Activated T-cell treated with anti-CD3 and anti-CD28 coated beads, Interleukin-2, amount 50 U/mL, for 72 hours (primary cell): ENCODE measurements around the gene OTUB2. TPM values are rescaled to one million over a fixed set of nuclear protein-coding genes. Genes with fewer than 3 reads are reported as not detected.

Experiments used
- ATAC-seq, 2 donors: fragments of 150-1000 bp; cut with Tn5 transposase; replicated peaks in 1 of 2; 2 replicates each; pipeline ENCODE4 v1.10.0; 2021; ENCODE audit warnings: moderate library complexity in 2 of 2, mild to moderate bottlenecking in 1 of 2
- DNase-seq, 2 donors: peaks; one replicate each; pipeline ENCODE4 v3.0.0; 2021 to 2022; ENCODE audit warnings: mixed read lengths in 1 of 2
- H3K27ac Mint-ChIP-seq: one replicate; pipeline ENCODE4 v1.8.0; 2022; ENCODE audit warnings: mild to moderate bottlenecking, moderate library complexity, mixed read lengths
- H3K27me3 Mint-ChIP-seq: one replicate; pipeline ENCODE4 v1.8.0; 2022; ENCODE audit warnings: low read depth, mixed read lengths
- H3K36me3 Mint-ChIP-seq, 2 donors: one replicate each; pipeline ENCODE4 v1.8.0; 2022; ENCODE audit warnings: mixed read lengths in 2 of 2, mild to moderate bottlenecking in 1 of 2; ENCODE audit not compliant: insufficient read depth in 2 of 2
- H3K4me1 Mint-ChIP-seq: one replicate; pipeline ENCODE4 v1.8.0; 2022; ENCODE audit warnings: low read depth, mixed read lengths
- H3K4me3 Mint-ChIP-seq, 2 donors: one replicate each; pipeline ENCODE4 v1.8.0; 2022; ENCODE audit warnings: mild to moderate bottlenecking in 2 of 2, mixed read lengths in 2 of 2, moderate library complexity in 2 of 2
- H3K9me3 Mint-ChIP-seq, 2 donors: one replicate each; pipeline ENCODE4 v1.8.0; 2022; ENCODE audit warnings: mixed read lengths in 2 of 2
- total RNA-seq, 2 donors: library from RNA; stranded (reverse); gene quantifications; one replicate each; pipeline ENCODE4 v1.2.3, GENCODE V29; 2022

Gene OTUB2
- 1 to 10 TPM; 1.9 to 2.1 TPM for total RNA-seq

GRCh38 chr14:94026173-94026888 is at the start of gene OTUB2:
Gene OTUB2, plus strand, starts transcription at chr14:94026340. Its CDS starts 198 bp downstream, at chr14:94026538.
- no peak within 1 kb of the TSS for H3K27ac Mint-ChIP-seq
- H3K4me1 Mint-ChIP-seq: peaks cover 54% of the 10 kb centered on the region
- peak; percentile 95 to 97 for ATAC-seq
- H3K36me3 Mint-ChIP-seq: no peaks in the 10 kb centered on the region
- DNase-seq: peak; percentile 96 to 97
- H3K9me3 Mint-ChIP-seq: no peaks in the 10 kb centered on the region
- H3K4me3 Mint-ChIP-seq: peak within 1 kb of the TSS; percentile 73 to 79
- H3K27me3 Mint-ChIP-seq: no peaks in the 10 kb centered on the region

- Mint-ChIP-seq H3K9me3 (peaks cover 1 to 6% of the 10 kb centered on the region in 2 donors), H3K27ac (peak within 1 kb of the TSS; percentile 92), H3K36me3 (peaks cover 11 to 29% of the 10 kb centered on the region in 2 donors), H3K4me3 (peak within 1 kb of the TSS; percentile 80 to 82), H3K27me3 (no peaks in the 10 kb centered on the region), H3K4me1 (peaks cover 100% of the 10 kb centered on the region)
- peak; percentile 7 to 9 for ATAC-seq
- peak in 1 of 2 donors; percentile 41 for DNase-seq
These were observed 49.6 kb upstream of the OTUB2 start, which contains the start of gene ASB2 for GRCh38 chr14:93976477-93977057. Gene ASB2, minus strand, starts transcription at chr14:93976570. Its CDS starts 12,031 bp downstream, at chr14:93964539.

- Mint-ChIP-seq H3K36me3 (peaks cover 11 to 29% of the 10 kb centered on the region in 2 donors), H3K9me3 (peaks cover 1 to 6% of the 10 kb centered on the region in 2 donors), H3K27me3 (no peaks in the 10 kb centered on the region), H3K27ac (peak overlapping the region; percentile 92), H3K4me3 (peak overlapping the region; percentile 80 to 82), H3K4me1 (peaks cover 100% of the 10 kb centered on the region)
- DNase-seq (no peak), ATAC-seq (no peak)
These were observed 49.0 kb upstream of the OTUB2 start for GRCh38 chr14:93977171-93977570.

- H3K27me3 Mint-ChIP-seq: no peaks in the 10 kb centered on the region
- H3K27ac Mint-ChIP-seq: peak overlapping the region; percentile 92
- DNase-seq: peak; percentile 81 to 89
- ATAC-seq: peak; percentile 80 to 87
- H3K4me3 Mint-ChIP-seq: peak overlapping the region; percentile 80 to 82
- H3K36me3 Mint-ChIP-seq: peaks cover 11 to 28% of the 10 kb centered on the region in 2 donors
- peaks cover 95% of the 10 kb centered on the region for H3K4me1 Mint-ChIP-seq
- peaks cover 1 to 6% of the 10 kb centered on the region in 2 donors for H3K9me3 Mint-ChIP-seq
These were observed 48.2 kb upstream of the OTUB2 start for GRCh38 chr14:93977790-93978581.

GRCh38 chr14:93978735-93979134 is 47.4 kb upstream of the OTUB2 start:
- Mint-ChIP-seq H3K9me3 (peaks cover 1 to 6% of the 10 kb centered on the region in 2 donors), H3K4me3 (peak overlapping the region; percentile 55 to 82), H3K27ac (peak overlapping the region; percentile 92), H3K27me3 (no peaks in the 10 kb centered on the region), H3K36me3 (peaks cover 11 to 26% of the 10 kb centered on the region in 2 donors), H3K4me1 (peaks cover 87% of the 10 kb centered on the region)
- DNase-seq (no peak), ATAC-seq (no peak)

GRCh38 chr14:93980456-93981201 is 45.5 kb upstream of the OTUB2 start:
- peaks cover 11 to 21% of the 10 kb centered on the region in 2 donors for H3K36me3 Mint-ChIP-seq
- H3K4me3 Mint-ChIP-seq: peak overlapping the region; percentile 52 to 67
- peak overlapping the region; percentile 64 for H3K27ac Mint-ChIP-seq
- H3K9me3 Mint-ChIP-seq: peaks cover 1 to 6% of the 10 kb centered on the region in 2 donors
- ATAC-seq (no peak), DNase-seq (no peak)
- H3K4me1 Mint-ChIP-seq: peaks cover 79% of the 10 kb centered on the region
- H3K27me3 Mint-ChIP-seq: no peaks in the 10 kb centered on the region

GRCh38 chr14:93981316-93982229 is 44.6 kb upstream of the OTUB2 start:
- no peaks in the 10 kb centered on the region for H3K27me3 Mint-ChIP-seq
- H3K4me3 Mint-ChIP-seq: no peak overlapping the region
- H3K27ac Mint-ChIP-seq: peak overlapping the region; percentile 4
- H3K9me3 Mint-ChIP-seq: peaks cover 0 to 3% of the 10 kb centered on the region in 2 donors
- peaks cover 8 to 15% of the 10 kb centered on the region in 2 donors for H3K36me3 Mint-ChIP-seq
- peaks cover 73% of the 10 kb centered on the region for H3K4me1 Mint-ChIP-seq
- no peak for ATAC-seq
- no peak for DNase-seq

GRCh38 chr14:93982230-93983007 is 43.7 kb upstream of the OTUB2 start:
- DNase-seq: no peak
- Mint-ChIP-seq H3K4me1 (peaks cover 65% of the 10 kb centered on the region), H3K9me3 (no peaks in the 10 kb centered on the region), H3K4me3 (no peak overlapping the region), H3K27me3 (no peaks in the 10 kb centered on the region), H3K36me3 (peaks cover 4 to 8% of the 10 kb centered on the region in 2 donors), H3K27ac (no peak overlapping the region)
- ATAC-seq: no peak

- ATAC-seq: peak in 1 of 2 donors; percentile 51
- peaks cover 0 to 4% of the 10 kb centered on the region in 2 donors for H3K36me3 Mint-ChIP-seq
- H3K27me3 Mint-ChIP-seq: no peaks in the 10 kb centered on the region
- no peaks in the 10 kb centered on the region for H3K9me3 Mint-ChIP-seq
- no peak overlapping the region for H3K27ac Mint-ChIP-seq
- no peak overlapping the region for H3K4me3 Mint-ChIP-seq
- H3K4me1 Mint-ChIP-seq: peaks cover 48% of the 10 kb centered on the region
- no peak for DNase-seq
These were observed 42.1 kb upstream of the OTUB2 start for GRCh38 chr14:93984070-93984469.

GRCh38 chr14:93984987-93985410 is 41.1 kb upstream of the OTUB2 start:
- DNase-seq (no peak), ATAC-seq (peak in 1 of 2 donors; percentile 35)
- Mint-ChIP-seq H3K4me3 (no peak overlapping the region), H3K36me3 (peaks cover 0 to 4% of the 10 kb centered on the region in 2 donors), H3K9me3 (no peaks in the 10 kb centered on the region), H3K27me3 (no peaks in the 10 kb centered on the region), H3K4me1 (peaks cover 45% of the 10 kb centered on the region), H3K27ac (no peak overlapping the region)

GRCh38 chr14:93986955-93987354 is 39.2 kb upstream of the OTUB2 start:
- peaks cover 0 to 2% of the 10 kb centered on the region in 2 donors for H3K36me3 Mint-ChIP-seq
- no peak for ATAC-seq
- no peaks in the 10 kb centered on the region for H3K27me3 Mint-ChIP-seq
- H3K4me3 Mint-ChIP-seq: no peak overlapping the region
- H3K27ac Mint-ChIP-seq: no peak overlapping the region
- H3K9me3 Mint-ChIP-seq: no peaks in the 10 kb centered on the region
- H3K4me1 Mint-ChIP-seq: peaks cover 45% of the 10 kb centered on the region
- DNase-seq: no peak
